ENCODE data around the gene ZGLP1.

- TF ChIP-seq CTCF (conservative IDR thresholded peaks at IDR 0.05; ENCODE audit: low read length) (no peak), EZH2phosphoT487 (IDR thresholded peaks at IDR 0.05; ENCODE audit: borderline replicate concordance, low read depth, low read length) (no peak)
These were observed 15.8 kb downstream of the ZGLP1 start for GRCh38 chr19:10293637-10294367.

All from OCI-LY7 (cell line).